Measurements from ENCODE around the gene WASHC4.

Gene WASHC4

DNA sequence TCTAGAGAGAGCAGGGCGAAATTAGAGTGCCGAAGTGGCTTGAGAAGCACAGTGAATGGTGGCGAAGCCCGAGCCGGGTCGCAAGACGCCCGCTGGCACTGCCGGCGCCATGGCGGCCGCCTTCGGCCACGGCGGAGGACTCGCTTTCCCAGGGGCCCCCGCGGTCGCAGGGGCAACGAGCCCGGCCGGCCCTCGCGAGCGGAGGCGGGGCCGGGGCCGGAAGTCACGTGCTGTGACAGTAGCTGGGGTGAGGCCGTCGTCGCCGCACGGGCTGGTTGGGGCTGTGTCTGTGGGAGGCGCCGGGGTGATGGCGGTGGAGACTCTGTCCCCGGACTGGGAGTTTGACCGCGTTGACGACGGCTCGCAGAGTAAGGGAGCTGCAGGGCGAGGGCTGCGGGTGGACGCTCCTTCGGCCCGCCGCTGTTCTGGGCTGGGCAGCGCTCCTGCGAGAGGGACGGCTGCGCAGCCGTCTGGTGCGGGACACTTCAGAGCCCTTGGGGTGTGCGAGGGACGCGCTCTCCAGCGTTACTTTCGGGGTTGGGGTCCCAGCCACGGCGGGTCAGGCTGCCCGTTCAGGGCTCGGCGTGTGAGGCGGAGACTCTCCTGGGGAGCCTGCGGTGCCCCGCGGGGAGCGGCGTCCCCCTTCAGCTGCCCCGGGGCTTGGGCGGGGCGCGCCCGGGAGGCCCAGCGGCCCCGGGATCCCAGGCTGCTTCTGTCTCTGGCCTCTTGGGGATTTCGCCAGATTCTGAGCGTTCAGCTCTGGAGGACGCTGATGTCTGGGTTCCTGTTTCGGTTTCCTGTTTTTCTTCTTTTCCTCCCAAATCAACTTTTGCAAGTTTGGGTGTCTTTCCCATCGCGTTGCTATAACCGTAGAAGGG, at the start of gene WASHC4:
TSS of gene WASHC4 (plus strand) at position 238 of the 878 bp plus-strand sequence. CDS start at position 308, 70 bp downstream.
- DNase-seq (ENCODE audit: low read depth): peak; percentile 88

GRCh38 chr12:105060715-105061378, 46.7 kb upstream of the WASHC4 start:
- DNase-seq (ENCODE audit: low read depth): no peak

DNA sequence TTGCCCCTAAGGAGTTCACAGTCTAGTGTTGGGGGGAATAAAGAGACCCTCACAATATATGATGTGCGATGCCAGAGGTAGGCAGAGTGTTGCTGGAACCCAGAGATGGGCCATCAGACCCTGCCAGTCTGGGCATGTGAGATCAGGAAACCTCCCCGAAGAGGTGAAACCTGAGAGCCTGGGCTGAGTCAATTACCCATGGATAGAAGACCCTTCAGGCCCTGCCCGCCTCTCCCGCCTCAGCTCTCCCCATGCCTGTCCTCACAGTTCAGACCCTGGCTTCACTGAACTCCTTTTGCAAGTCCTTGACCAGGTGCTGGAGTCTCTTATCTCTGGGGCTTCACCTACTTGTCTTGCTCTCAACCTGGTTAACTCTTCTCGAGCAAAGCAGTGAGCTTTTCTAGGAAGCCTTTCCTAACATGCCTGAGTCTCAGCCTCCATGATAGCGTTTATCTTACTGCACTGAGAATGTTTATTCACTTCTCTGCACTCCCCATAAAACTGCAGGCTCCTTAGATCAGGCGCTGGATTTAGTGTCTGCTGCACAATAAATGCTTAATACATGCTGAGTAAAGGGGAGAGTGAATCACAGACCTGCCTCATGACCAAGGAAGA, 42.9 kb upstream of the WASHC4 start:
- DNase-seq (ENCODE audit: low read depth): no peak

DNA sequence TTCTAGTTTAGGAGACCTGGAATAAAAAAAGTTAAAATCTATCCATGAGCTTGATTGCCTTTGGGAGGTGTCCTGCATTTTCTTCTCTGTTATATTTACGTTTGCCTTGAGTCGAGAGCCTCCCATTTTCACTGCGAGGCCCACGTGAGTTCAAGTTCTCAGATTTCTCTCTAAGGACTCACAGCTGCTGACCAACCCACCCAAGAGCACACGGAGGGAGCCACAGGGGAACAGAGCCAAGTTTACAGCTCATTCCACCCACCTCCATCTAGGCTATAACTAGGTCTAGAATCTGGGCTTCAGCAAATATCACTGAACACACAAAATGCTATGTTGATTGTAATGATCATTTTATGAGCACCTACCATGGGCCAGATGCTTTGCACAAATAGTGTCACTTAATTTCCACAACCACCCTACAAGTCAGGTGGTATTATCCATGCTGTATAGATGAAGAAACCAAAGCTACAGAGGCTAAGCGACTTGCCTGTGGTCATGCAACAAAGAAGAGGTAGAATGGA, 40.0 kb upstream of the WASHC4 start:
- no peak for DNase-seq (ENCODE audit: low read depth)

DNA sequence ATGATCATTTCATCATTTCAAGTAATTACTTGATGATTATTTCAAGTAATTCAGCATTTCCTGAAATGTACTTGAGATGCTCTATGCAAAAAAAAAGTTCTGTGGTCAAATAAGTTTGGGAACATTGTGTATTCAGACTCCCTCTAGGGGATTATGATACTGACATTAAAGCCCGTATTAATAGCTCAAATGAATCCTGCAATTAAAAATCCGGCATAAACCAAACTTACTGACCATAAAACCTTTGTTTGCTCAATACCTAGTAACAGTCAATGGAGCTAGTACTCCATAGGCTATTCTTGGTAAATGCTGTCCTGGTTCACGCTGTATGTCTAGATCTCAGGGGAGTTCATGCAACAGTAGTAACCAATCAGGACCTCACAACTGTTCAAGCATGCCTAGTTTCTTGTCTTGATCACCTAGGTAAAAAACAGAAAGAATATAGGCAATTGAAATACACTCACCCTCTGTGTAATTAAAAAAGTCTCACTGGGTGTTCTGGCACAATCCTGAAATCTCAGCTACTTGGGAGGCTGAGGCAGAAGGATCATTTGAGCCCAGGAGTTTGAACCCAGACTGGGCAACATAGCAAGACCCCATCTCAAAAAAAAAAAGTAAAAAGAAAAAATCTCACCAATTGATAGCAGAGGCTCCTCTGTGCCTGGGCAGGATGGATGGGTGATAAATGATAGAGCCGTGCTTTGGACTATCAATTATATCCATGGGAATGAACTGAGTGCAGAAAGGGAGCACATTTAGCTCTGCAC, 37.4 kb upstream of the WASHC4 start:
- DNase-seq (ENCODE audit: low read depth): no peak

- DNase-seq (ENCODE audit: low read depth): no peak
Measured at GRCh38 chr12:105071981-105072380, 35.5 kb upstream of the WASHC4 start.

DNA sequence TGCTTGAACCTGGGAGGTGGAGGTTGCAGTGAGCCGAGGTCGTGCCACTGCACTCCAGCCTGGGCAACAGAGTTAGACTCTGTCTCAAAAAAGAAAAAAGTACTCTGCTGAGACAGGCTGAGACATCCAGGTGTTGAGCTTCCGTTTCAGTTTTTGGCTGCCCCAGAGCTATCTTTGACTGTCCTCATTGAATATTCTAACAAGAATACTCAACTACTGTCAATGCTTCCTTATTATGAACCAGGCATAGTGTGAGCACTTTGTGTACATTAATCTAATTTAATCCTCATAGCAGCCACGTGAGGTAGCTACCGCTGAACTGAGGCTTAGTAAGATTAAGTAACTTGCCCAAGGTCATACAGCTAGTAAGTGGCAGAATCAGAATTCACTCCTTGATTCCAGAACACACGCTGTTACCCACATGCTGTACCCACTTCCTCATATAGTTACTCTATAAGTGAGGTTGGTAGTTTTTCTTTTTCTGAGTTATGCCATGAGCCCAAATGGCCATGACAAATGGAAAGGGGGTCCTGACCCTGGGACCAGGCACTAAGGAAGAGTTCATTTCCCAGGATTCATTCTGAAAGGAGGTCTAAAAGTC, 34.5 kb upstream of the WASHC4 start:
- DNase-seq (ENCODE audit: low read depth): no peak

GRCh38 chr12:105076098-105076497, 31.4 kb upstream of the WASHC4 start:
- no peak for DNase-seq (ENCODE audit: low read depth)

GRCh38 chr12:105076913-105077312, 30.6 kb upstream of the WASHC4 start:
- DNase-seq (ENCODE audit: low read depth): no peak

- DNase-seq (ENCODE audit: low read depth): no peak
Measured at GRCh38 chr12:105077435-105077834, 30.1 kb upstream of the WASHC4 start.

DNA sequence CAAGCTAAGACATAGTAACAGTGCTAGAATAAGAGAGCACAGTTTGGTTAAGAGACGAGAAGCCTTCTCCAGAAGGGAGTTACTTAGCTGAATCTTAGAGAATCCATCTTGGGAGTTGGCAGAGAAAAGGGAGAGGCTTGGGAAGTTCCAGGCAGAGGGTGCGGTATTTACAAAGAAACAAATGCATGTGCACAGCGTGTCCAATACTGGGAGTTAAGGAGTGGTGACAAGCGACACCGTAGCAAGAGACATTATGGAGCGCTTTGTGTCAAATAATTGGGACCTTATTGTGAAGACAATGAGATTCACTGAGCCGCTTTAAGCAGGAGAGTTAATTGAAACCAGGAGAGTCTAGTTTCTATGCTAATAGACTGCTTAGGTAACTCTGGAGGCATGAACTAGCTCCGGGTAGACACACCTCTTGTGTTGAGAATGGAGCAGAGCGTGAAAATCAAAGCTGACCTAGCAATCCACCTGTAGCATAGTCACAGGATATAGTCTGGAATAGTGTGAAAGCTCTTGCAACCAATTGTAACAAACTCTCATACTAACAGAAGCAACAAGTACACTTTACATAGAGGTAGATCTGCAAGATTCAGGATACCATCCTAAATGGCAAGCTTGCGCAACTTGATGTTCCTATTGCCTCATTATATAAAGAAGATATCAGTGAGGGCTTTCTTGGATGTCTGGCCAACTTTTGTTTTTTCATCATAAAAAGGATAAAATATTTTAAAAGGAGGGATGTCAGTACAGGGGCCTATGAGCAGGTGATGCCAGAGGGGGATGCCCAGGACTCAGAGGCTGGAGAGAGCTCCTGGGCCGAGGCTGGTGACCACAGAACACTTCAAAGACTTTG, 28.6 kb upstream of the WASHC4 start:
- DNase-seq (ENCODE audit: low read depth): no peak

DNA sequence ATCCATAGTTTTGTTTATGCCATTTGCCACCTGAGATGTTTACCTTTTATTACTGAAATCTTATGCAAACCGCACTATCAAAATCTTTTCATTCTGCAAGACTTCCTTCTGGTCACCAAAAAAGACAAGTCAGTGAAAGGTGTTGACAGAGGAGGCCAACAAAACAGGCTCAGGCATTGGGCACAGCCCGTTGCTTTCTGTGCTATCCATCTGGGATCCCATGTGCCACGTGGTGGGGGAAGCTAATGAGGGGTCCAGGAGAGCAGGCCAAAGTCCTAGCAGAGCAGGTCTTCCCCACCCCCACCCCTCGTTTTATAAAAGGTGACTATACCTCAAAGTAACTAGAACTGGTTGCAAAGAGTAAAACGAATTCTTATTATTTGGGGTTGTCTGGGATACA, 24.5 kb upstream of the WASHC4 start:
- DNase-seq (ENCODE audit: low read depth): no peak

GRCh38 chr12:105083551-105084105, 23.9 kb upstream of the WASHC4 start:
- DNase-seq (ENCODE audit: low read depth): no peak

DNA sequence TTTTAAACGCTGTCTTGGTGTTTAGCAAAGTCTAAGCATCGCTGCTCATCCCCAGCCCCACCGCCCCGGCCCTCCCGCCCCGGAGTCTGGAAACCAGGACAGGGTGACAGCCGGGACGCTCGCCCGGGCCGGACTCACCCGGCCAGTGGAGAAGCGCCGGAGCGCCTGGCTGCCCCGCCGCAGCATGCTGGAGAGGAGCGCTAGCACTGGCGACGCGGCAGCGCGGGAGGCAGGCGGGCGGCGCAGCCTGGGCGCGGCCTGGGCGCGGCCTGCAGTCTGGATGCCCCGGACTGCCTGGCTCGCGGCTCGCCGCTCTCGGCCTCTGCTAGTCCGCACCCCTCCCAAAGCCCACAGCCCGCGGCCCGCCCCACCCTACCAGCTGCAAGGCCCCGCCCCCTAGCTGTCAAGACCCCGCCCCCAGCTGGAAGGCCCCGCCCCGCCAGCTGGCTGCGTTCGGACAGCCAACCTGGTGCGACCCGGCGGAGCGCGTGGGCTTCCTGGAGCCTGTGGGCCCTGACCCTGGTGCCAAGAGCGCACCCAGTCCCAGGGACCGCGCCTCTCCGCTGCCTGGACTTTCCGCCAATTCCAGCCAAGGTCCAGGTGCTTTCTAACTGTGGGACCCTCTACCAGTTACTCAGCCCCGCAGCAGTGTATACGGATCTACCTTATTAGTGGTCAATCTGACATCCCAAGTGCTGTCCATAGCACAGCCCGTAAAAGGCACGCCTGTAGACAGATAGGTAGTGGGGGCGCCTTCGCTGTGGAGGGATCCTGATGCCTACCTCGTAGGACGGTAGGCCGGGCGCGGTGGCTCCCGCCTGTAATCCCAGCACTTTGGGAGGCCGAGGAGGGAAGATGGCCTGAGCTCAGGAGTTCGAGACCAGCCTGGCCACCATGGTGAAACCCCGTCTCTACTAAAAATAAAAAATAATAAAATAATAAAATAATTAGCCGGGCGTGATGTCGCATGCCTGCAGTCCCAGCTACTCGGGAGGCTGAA, 23.0 kb upstream of the WASHC4 start, which contains the start of gene ALDH1L2:
TSS of gene ALDH1L2 (minus strand) at position 208 of the 1,000 bp plus-strand sequence. CDS start at position 186, 22 bp downstream.
- no peak for DNase-seq (ENCODE audit: low read depth)

- no peak for DNase-seq (ENCODE audit: low read depth)
Measured at GRCh38 chr12:105085501-105085900, 22.0 kb upstream of the WASHC4 start.

DNA sequence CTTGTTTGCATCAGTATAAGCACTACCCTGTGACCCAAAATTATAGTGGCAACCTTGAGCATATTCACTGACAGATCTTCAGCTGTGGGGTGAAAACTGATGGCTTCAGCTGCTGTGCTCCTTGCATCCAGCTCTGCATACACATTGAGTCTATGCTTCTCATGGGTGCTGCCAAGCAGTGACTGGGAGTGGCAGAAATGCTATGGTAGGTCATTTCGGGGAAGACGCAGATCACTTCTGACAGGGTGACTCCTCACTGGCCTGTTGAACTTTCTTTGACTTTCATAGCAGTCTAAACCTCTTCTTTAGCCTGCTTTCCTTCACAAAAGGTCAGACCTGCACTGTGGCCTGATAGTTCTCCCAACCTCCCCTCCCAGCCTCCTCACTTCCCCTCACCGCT, 17.7 kb upstream of the WASHC4 start:
- DNase-seq (ENCODE audit: low read depth): no peak

GRCh38 chr12:105090361-105090760, 17.2 kb upstream of the WASHC4 start:
- no peak for DNase-seq (ENCODE audit: low read depth)

- no peak for DNase-seq (ENCODE audit: low read depth)
Measured at GRCh38 chr12:105091476-105092206, 15.9 kb upstream of the WASHC4 start.

Measured in stimulated activated CD8-positive, alpha-beta memory T cell treated with anti-CD3 and anti-CD28 coated beads, Interleukin-7, amount 100 ng/mL, for 24 hours (primary cell).